NCI-H2227 (cell line): ENCODE measurements around the gene PPP1CB.
"Not testable (repeated sequence)": the region's sequence is repeated elsewhere in the genome, so short reads cannot be mapped to it uniquely, and the experiment has no call there.

Experiments
- DNase-seq: peaks from one replicate; lab custom pipeline; 2025; ENCODE audit not compliant: unreplicated experiment; lab: John Stamatoyannopoulos, UW

The PPP1CB gene

GRCh38 chr2:28742619-28743018 lies 9.0 kb upstream of the PPP1CB start:
- DNase-seq, result not testable (repeated sequence)

GRCh38 chr2:28745225-28745624 lies 6.4 kb upstream of the PPP1CB start:
- no peak for DNase-seq

- no peak for DNase-seq
These were observed 5.8 kb upstream of the PPP1CB start for GRCh38 chr2:28745876-28746275.

GRCh38 chr2:28746429-28747111 lies 5.1 kb upstream of the PPP1CB start:
- DNase-seq, result no peak

- DNase-seq, result no peak
These were observed 3.9 kb upstream of the PPP1CB start for GRCh38 chr2:28747714-28748113.

- DNase-seq, result no peak
These were observed 3.5 kb upstream of the PPP1CB start for GRCh38 chr2:28748176-28748575.

GRCh38 chr2:28748941-28749340 lies 2.7 kb upstream of the PPP1CB start:
- no peak for DNase-seq

GRCh38 chr2:28749526-28749925 lies 2.1 kb upstream of the PPP1CB start:
- no peak for DNase-seq

GRCh38 chr2:28750316-28751251 lies 1.0 kb upstream of the PPP1CB start:
- DNase-seq, result peak; percentile 54

- peak; percentile 61 for DNase-seq
These were observed 463 bp downstream of the PPP1CB start for GRCh38 chr2:28751956-28752630.

GRCh38 chr2:28752631-28753376 lies 1.2 kb downstream of the PPP1CB start:
- no peak for DNase-seq

GRCh38 chr2:28754321-28754720 lies 2.7 kb downstream of the PPP1CB start:
- peak; percentile 14 for DNase-seq

GRCh38 chr2:28755421-28755820 lies 3.8 kb downstream of the PPP1CB start:
- DNase-seq, result no peak

GRCh38 chr2:28758459-28758858 lies 6.8 kb downstream of the PPP1CB start:
- DNase-seq, result no peak

- DNase-seq, result no peak
These were observed 9.8 kb downstream of the PPP1CB start for GRCh38 chr2:28761420-28761819.

GRCh38 chr2:28764909-28765711 lies 13.5 kb downstream of the PPP1CB start:
- DNase-seq, result no peak

- no peak for DNase-seq
These were observed 14.4 kb downstream of the PPP1CB start for GRCh38 chr2:28766070-28766469.

- no peak for DNase-seq
These were observed 15.7 kb downstream of the PPP1CB start for GRCh38 chr2:28767337-28767736.

- DNase-seq, result no peak
These were observed 16.8 kb downstream of the PPP1CB start for GRCh38 chr2:28768422-28768821.

GRCh38 chr2:28768952-28769351 lies 17.3 kb downstream of the PPP1CB start:
- no peak for DNase-seq
